Measurements from ENCODE around the gene KLRB1. TPM values are rescaled to one million over a fixed set of nuclear protein-coding genes. Genes with fewer than 3 reads are reported as not detected.
A peak's percentile ranks its signal among the peaks of the same experiment; 100 is the strongest.

Gene KLRB1
- total and polyA plus RNA-seq, 2 of the 13 experiments (the other 11 are each of a cell fraction or from before 2014, with no cell fraction given) = not detected

- no peak for TF ChIP-seq TAF15 (IDR thresholded peaks at IDR 0.05; ENCODE audit: low read depth, low read length, poor library complexity, severe bottlenecking)
- TF ChIP-seq GATA4 (IDR thresholded peaks at IDR 0.05; ENCODE audit: borderline replicate concordance, low read depth) = no peak
- peak; percentile 67 for TF ChIP-seq MXD4 (CRISPR knock-in tag; IDR thresholded peaks at IDR 0.05)
- no peak for TF ChIP-seq FOXK2 (IDR thresholded peaks at IDR 0.05)
- no peak; a peak in 1 of 4 replicates for TF ChIP-seq REST (IDR thresholded peaks at IDR 0.05; ENCODE audit: borderline replicate concordance in 1 of 2, low read depth in 1 of 2, low read length in 2 of 2)
- TF ChIP-seq ZNF337 (CRISPR knock-in tag; IDR thresholded peaks at IDR 0.05; ENCODE audit: borderline replicate concordance, low read depth) = no peak
- peak; percentile 82 for TF ChIP-seq ZNF18 (CRISPR knock-in tag; IDR thresholded peaks at IDR 0.05; ENCODE audit: insufficient replicate concordance)
- TF ChIP-seq ZNF30 (CRISPR knock-in tag; IDR thresholded peaks at IDR 0.05) = no peak
- peak; percentile 71; the same call in 1 of the 2 replicates for TF ChIP-seq MXD3 (CRISPR knock-in tag; IDR thresholded peaks at IDR 0.05)
- TF ChIP-seq SRY (CRISPR knock-in tag; IDR thresholded peaks at IDR 0.05) = 0 out of 2 replicates have a peak, but pooled peaks have one; percentile 27
- TF ChIP-seq ZNF7 (CRISPR knock-in tag; IDR thresholded peaks at IDR 0.05) = no peak
- no peak for TF ChIP-seq USF2 (IDR thresholded peaks at IDR 0.05; ENCODE audit: low read depth, low read length)
- TF ChIP-seq USF2 (CRISPR knock-in tag; IDR thresholded peaks at IDR 0.05; ENCODE audit: borderline replicate concordance) = no peak; the same call in 1 of the 2 replicates
- TF ChIP-seq CSRNP1 (CRISPR knock-in tag; IDR thresholded peaks at IDR 0.05) = peak; percentile 89
- TF ChIP-seq ZBTB42 (CRISPR knock-in tag; IDR thresholded peaks at IDR 0.05) = 0 out of 2 replicates have a peak, but pooled peaks have one; percentile 23
- TF ChIP-seq ATF6 (CRISPR knock-in tag; conservative IDR thresholded peaks at IDR 0.05) = no peak
These were observed 40.3 kb upstream of the KLRB1 start (continued) for GRCh38 chr12:9647825-9648700.

Data from HepG2 (cell line).